Measurements from ENCODE around the gene CCR8.

DNA sequence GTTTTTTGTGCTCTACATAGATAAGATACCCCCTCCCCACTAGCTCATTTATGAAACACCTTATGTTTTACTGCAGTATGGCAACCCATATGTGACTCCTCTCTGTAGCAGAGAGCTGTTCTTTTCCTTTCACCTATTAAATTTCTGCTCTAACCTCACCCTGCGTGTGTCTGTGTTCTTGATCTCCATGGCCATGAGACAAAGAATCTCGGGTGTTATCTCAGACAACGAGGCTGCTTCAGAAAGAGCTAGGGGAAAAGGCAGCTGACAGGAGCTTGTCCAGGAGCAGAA lies 18.0 kb downstream of the CCR8 start:
- TF ChIP-seq, protein P1, sequence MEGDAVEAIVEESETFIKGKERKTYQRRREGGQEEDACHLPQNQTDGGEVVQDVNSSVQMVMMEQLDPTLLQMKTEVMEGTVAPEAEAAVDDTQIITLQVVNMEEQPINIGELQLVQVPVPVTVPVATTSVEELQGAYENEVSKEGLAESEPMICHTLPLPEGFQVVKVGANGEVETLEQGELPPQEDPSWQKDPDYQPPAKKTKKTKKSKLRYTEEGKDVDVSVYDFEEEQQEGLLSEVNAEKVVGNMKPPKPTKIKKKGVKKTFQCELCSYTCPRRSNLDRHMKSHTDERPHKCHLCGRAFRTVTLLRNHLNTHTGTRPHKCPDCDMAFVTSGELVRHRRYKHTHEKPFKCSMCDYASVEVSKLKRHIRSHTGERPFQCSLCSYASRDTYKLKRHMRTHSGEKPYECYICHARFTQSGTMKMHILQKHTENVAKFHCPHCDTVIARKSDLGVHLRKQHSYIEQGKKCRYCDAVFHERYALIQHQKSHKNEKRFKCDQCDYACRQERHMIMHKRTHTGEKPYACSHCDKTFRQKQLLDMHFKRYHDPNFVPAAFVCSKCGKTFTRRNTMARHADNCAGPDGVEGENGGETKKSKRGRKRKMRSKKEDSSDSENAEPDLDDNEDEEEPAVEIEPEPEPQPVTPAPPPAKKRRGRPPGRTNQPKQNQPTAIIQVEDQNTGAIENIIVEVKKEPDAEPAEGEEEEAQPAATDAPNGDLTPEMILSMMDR (IDR thresholded peaks at IDR 0.05), result no peak
- TF ChIP-seq POLR2A (IDR thresholded peaks at IDR 0.05), result no peak

Measured in esophagus squamous epithelium (tissue), 4 donors.